ENCODE measurements around the gene DCDC2.
"Not testable (repeated sequence)": the region's sequence is repeated elsewhere in the genome, so short reads cannot be mapped to it uniquely, and the experiment has no call there.

The DCDC2 gene

GRCh38 chr6:24378473-24379097 is 20.7 kb upstream of the DCDC2 start:
- DNase-seq = no peak

- no peak for DNase-seq
Measured at GRCh38 chr6:24376871-24377270, 19.0 kb upstream of the DCDC2 start.

- DNase-seq = no peak
Measured at GRCh38 chr6:24374612-24375011, 16.8 kb upstream of the DCDC2 start.

- DNase-seq = not testable (repeated sequence)
Measured at GRCh38 chr6:24365103-24365633, 7.3 kb upstream of the DCDC2 start.

GRCh38 chr6:24362363-24362762 is 4.5 kb upstream of the DCDC2 start:
- DNase-seq = not testable (repeated sequence)

GRCh38 chr6:24359640-24360454 is 2.0 kb upstream of the DCDC2 start:
- peak; percentile 78 for DNase-seq

GRCh38 chr6:24358219-24358821 is 461 bp upstream of the DCDC2 start:
- DNase-seq = no peak

GRCh38 chr6:24356310-24356973 is 1.4 kb downstream of the DCDC2 start:
- no peak for DNase-seq

- DNase-seq = no peak
Measured at GRCh38 chr6:24355393-24355792, 2.5 kb downstream of the DCDC2 start.

- no peak for DNase-seq
Measured at GRCh38 chr6:24353861-24354260, 4.0 kb downstream of the DCDC2 start.

- DNase-seq = no peak
Measured at GRCh38 chr6:24352434-24352833, 5.4 kb downstream of the DCDC2 start.

- no peak for DNase-seq
Measured at GRCh38 chr6:24344976-24345375, 12.9 kb downstream of the DCDC2 start.

- no peak for DNase-seq
Measured at GRCh38 chr6:24340998-24341938, 16.6 kb downstream of the DCDC2 start.

- no peak for DNase-seq
Measured at GRCh38 chr6:24339932-24340331, 17.9 kb downstream of the DCDC2 start.

- DNase-seq = no peak
Measured at GRCh38 chr6:24334285-24334684, 23.6 kb downstream of the DCDC2 start.

GRCh38 chr6:24332317-24332716 is 25.5 kb downstream of the DCDC2 start:
- DNase-seq = no peak

GRCh38 chr6:24330137-24330732 is 27.6 kb downstream of the DCDC2 start:
- no peak for DNase-seq

GRCh38 chr6:24329451-24329850 is 28.4 kb downstream of the DCDC2 start:
- DNase-seq = no peak

GRCh38 chr6:24329022-24329421 is 28.8 kb downstream of the DCDC2 start:
- DNase-seq = no peak

- no peak for DNase-seq
Measured at GRCh38 chr6:24327756-24328155, 30.1 kb downstream of the DCDC2 start.

- no peak for DNase-seq
Measured at GRCh38 chr6:24325978-24326377, 31.9 kb downstream of the DCDC2 start.

- no peak for DNase-seq
Measured at GRCh38 chr6:24324617-24325016, 33.2 kb downstream of the DCDC2 start.

All from CD4-positive, alpha-beta T cell treated with Interleukin-17A for 1 hour (primary cell).